K562 (cell line): ENCODE measurements around the gene CXCL17. TPM values are rescaled to one million over a fixed set of nuclear protein-coding genes. Genes with fewer than 3 reads are reported as not detected.
A peak's percentile ranks its signal among the peaks of the same experiment; 100 is the strongest.

Source experiments
- CREB5 ChIP-seq: fragments of 250-450 bp; sonication (Bioruptor Pico); IDR thresholded peaks from 2 replicates; pipeline ENCODE4 v1.5.0; 2020; ENCODE audit warnings: mild to moderate bottlenecking
- DPF2 ChIP-seq: fragments of 450-650 bp; IDR thresholded peaks from 2 replicates; pipeline ENCODE4 v1.6.1; 2016
- ESRRA ChIP-seq: fragments of 450-650 bp; IDR thresholded peaks from 2 replicates; pipeline ENCODE4 v1.6.1; 2014; ENCODE audit warnings: low read depth, mild to moderate bottlenecking, moderate library complexity, borderline replicate concordance
- FOXK1 ChIP-seq: sonication (generic); formaldehyde crosslinking; IDR thresholded peaks from 2 replicates; pipeline ENCODE4 v1.8.0; 2022; ENCODE audit warnings: missing genetic modification reagents, mild to moderate bottlenecking, borderline replicate concordance
- HLTF ChIP-seq: fragments of 450-650 bp; IDR thresholded peaks from 2 replicates; pipeline ENCODE4 v1.6.1; 2016
- JUND ChIP-seq, 2 experiments: IDR thresholded peaks; 2 replicates in 1 of 2; 3 replicates in 1 of 2; pipeline ENCODE4 v1.6.1; 2011; ENCODE audit warnings: borderline replicate concordance in 2 of 2, low read depth in 2 of 2, low read length in 2 of 2, improper control_type of control experiment in 1 of 2, missing biosample characterization in 1 of 2, missing genetic modification characterization in 1 of 2, missing genetic modification reagents in 1 of 2
- KAT2B ChIP-seq: IDR thresholded peaks from one replicate; pipeline ENCODE4 v1.6.1; 2012; ENCODE audit warnings: low read depth, mild to moderate bottlenecking, control low read depth, inconsistent platforms, low read length, moderate library complexity
- KDM5B ChIP-seq: fragments of 200-600 bp; sonication (generic); IDR thresholded peaks from 2 replicates; pipeline ENCODE4 v1.6.1; 2012; ENCODE audit warnings: low read depth, mild to moderate bottlenecking, moderate library complexity, low read length, control low read depth, inconsistent platforms; ENCODE audit not compliant: insufficient replicate concordance
- MCM7 ChIP-seq, 2 experiments: fragments of 450-650 bp; IDR thresholded peaks; 2 replicates each; pipeline ENCODE4 v1.6.1; 2016 to 2018
- MLLT1 ChIP-seq, 2 experiments: fragments of 450-650 bp; IDR thresholded peaks; 2 replicates each; pipeline ENCODE4 v1.6.1; 2016
- NKRF ChIP-seq: fragments of 450-650 bp; IDR thresholded peaks from 2 replicates; pipeline ENCODE4 v1.6.1; 2016; ENCODE audit warnings: borderline replicate concordance
- PCBP2 ChIP-seq: fragments of 200-400 bp; formaldehyde crosslinking; IDR thresholded peaks from 2 replicates; pipeline ENCODE4 v1.6.1; 2018; ENCODE audit warnings: low read length, low read depth, mild to moderate bottlenecking, moderate library complexity; ENCODE audit not compliant: poor library complexity, severe bottlenecking
- POLR2H ChIP-seq: IDR thresholded peaks from 2 replicates; pipeline ENCODE4 v1.6.1; 2016; ENCODE audit warnings: missing genetic modification characterization, low read depth, mild to moderate bottlenecking, control low read depth, missing compliant biosample characterization, moderate library complexity
- PRDM10 ChIP-seq: fragments of 450-650 bp; IDR thresholded peaks from 2 replicates; pipeline ENCODE4 v1.6.1; 2018; ENCODE audit not compliant: partially characterized antibody
- RFX1 ChIP-seq: fragments of 450-650 bp; IDR thresholded peaks from 2 replicates; pipeline ENCODE4 v1.6.1; 2016; ENCODE audit warnings: mild to moderate bottlenecking, moderate library complexity
- SMAD4 ChIP-seq: fragments of 250-450 bp; sonication (Bioruptor Pico); conservative IDR thresholded peaks from 2 replicates; pipeline ENCODE4 v1.8.0; 2021; ENCODE audit warnings: inconsistent platforms, mild to moderate bottlenecking, moderate library complexity
- SMARCA4 ChIP-seq: fragments of 450-650 bp; IDR thresholded peaks from 2 replicates; pipeline ENCODE4 v1.6.1; 2016
- SOX6 ChIP-seq: fragments of 450-650 bp; IDR thresholded peaks from 2 replicates; pipeline ENCODE4 v1.6.1; 2014; ENCODE audit warnings: mild to moderate bottlenecking
- TAF15 ChIP-seq: fragments of 200-400 bp; formaldehyde crosslinking; IDR thresholded peaks from 2 replicates; pipeline ENCODE4 v1.6.1; 2017; ENCODE audit warnings: mild to moderate bottlenecking, low read depth, low read length, moderate library complexity
- TCF3 ChIP-seq: sonication (generic); formaldehyde crosslinking; IDR thresholded peaks from 2 replicates; pipeline ENCODE4 v1.4.0; 2020; ENCODE audit warnings: mild to moderate bottlenecking, missing genetic modification reagents
- ZNF263 ChIP-seq: sonication (generic); formaldehyde crosslinking; IDR thresholded peaks from 2 replicates; pipeline ENCODE4 v1.8.0; 2022; ENCODE audit warnings: mild to moderate bottlenecking, missing genetic modification reagents, borderline replicate concordance
- polyA plus RNA-seq, 8 experiments: library from polyadenylated mRNA; depleted of rRNA in 4 of 8; stranded (reverse) in 5 of 8; unstranded in 3 of 8; fragments of >200 nt; fragmentation: Nextera tagmentation in 2 of 8; fragmentation: Illumina TruSeq in 1 of 8; extraction: Ambion mirVana in 2 of 8; extraction: Trizol in 1 of 8; gene quantifications; 2 replicates each; pipeline versions ENCODE4 v1.2.1 to v1.2.3, GENCODE V29; 2011 to 2014; ENCODE audit warnings: inconsistent platforms in 1 of 8, missing spikeins in 1 of 8
- total RNA-seq, 7 experiments: library from RNA; depleted of rRNA in 6 of 7; stranded (reverse); fragments of >200 nt in 6 of 7; fragmentation: Illumina TruSeq in 2 of 7; extraction: Trizol in 2 of 7; gene quantifications; 2 replicates each; pipeline versions ENCODE4 v1.2.1 to v1.2.3, GENCODE V29; 2011 to 2021; ENCODE audit warnings: low replicate concordance in 1 of 7

CXCL17 gene
- total and polyA plus RNA-seq, 9 of the 15 experiments (the other 6 are each of a cell fraction or from before 2014, with no cell fraction given), result 0.10 to 0.15 TPM; not detected in 7

GRCh38 chr19:42420055-42420544 lies 22.6 kb downstream of the CXCL17 start (continued):
- no peak for TF ChIP-seq SMARCA4
- TF ChIP-seq KAT2B, result no peak
- peak; percentile 23; the same call in 1 of the 2 replicates for TF ChIP-seq DPF2
- no peak for TF ChIP-seq MCM7 (IDR thresholded peaks at IDR 0.05)
- TF ChIP-seq SOX6, result 0 out of 2 replicates have a peak, but pooled peaks have one; percentile 23
- TF ChIP-seq RFX1, result no peak
- TF ChIP-seq JUND (IDR thresholded peaks at IDR 0.05; ENCODE audit: borderline replicate concordance, low read depth, low read length), result peak; percentile 76
- TF ChIP-seq JUND (tag; IDR thresholded peaks at IDR 0.05; ENCODE audit: borderline replicate concordance, low read depth, low read length), result peak; percentile 51; the same call in 1 of the 3 replicates
- TF ChIP-seq ESRRA, result peak; percentile 100
- no peak for TF ChIP-seq ZNF263 (CRISPR knock-in tag)
- TF ChIP-seq HLTF, result no peak
- no peak for TF ChIP-seq TAF15
- TF ChIP-seq NKRF, result no peak
- no peak for TF ChIP-seq CREB5 (CRISPR knock-in tag)
- no peak for TF ChIP-seq PCBP2
- TF ChIP-seq POLR2H, result no peak
- TF ChIP-seq FOXK1 (CRISPR knock-in tag), result no peak
- TF ChIP-seq SMAD4 (CRISPR knock-in tag), result no peak
- TF ChIP-seq KDM5B, result no peak
- 0 out of 4 replicates have a peak, but pooled peaks of 1 of the 2 experiments have one; percentile 55 for TF ChIP-seq MLLT1 (IDR thresholded peaks at IDR 0.05)
- peak; percentile 57 for TF ChIP-seq PRDM10
- TF ChIP-seq TCF3 (CRISPR knock-in tag), result no peak
